Measurements from ENCODE around the gene ATAD1.
"Not testable (repeated sequence)": the region's sequence is repeated elsewhere in the genome, so short reads cannot be mapped to it uniquely, and the experiment has no call there.

The ATAD1 gene

GRCh38 chr10:87836098-87836497 lies 18.1 kb upstream of the ATAD1 start:
- Mint-ChIP-seq H3K4me1 (peaks cover 7% of the 10 kb centered on the region), H3K9me3 (peaks cover 0 to 4% of the 10 kb centered on the region in 2 donors), H3K27me3 (no peaks in the 10 kb centered on the region), H3K4me3 (no peak overlapping the region), H3K27ac (no peak overlapping the region)
- DNase-seq = no peak
- no peak for ATAC-seq

GRCh38 chr10:87829986-87830729 lies 12.1 kb upstream of the ATAD1 start:
- no peak for DNase-seq
- H3K4me3 Mint-ChIP-seq = no peak overlapping the region
- no peak overlapping the region for H3K27ac Mint-ChIP-seq
- H3K4me1 Mint-ChIP-seq = peaks cover 30% of the 10 kb centered on the region
- no peaks in the 10 kb centered on the region for H3K9me3 Mint-ChIP-seq
- no peaks in the 10 kb centered on the region for H3K27me3 Mint-ChIP-seq
- ATAC-seq = peak; percentile 94

- not testable (repeated sequence) for H3K27me3 Mint-ChIP-seq, H3K9me3 Mint-ChIP-seq, H3K4me3 Mint-ChIP-seq, H3K27ac Mint-ChIP-seq, ATAC-seq, DNase-seq
- peaks cover 30% of the 10 kb centered on the region for H3K4me1 Mint-ChIP-seq
Observed at GRCh38 chr10:87829051-87829450, 11.0 kb upstream of the ATAD1 start.

GRCh38 chr10:87827681-87828080 lies 9.7 kb upstream of the ATAD1 start:
- Mint-ChIP-seq H3K9me3 (no peaks in the 10 kb centered on the region), H3K27me3 (no peaks in the 10 kb centered on the region), H3K4me3 (no peak overlapping the region), H3K27ac (no peak overlapping the region), H3K4me1 (peaks cover 23% of the 10 kb centered on the region)
- no peak for ATAC-seq
- DNase-seq = no peak

GRCh38 chr10:87826653-87827052 lies 8.6 kb upstream of the ATAD1 start:
- ATAC-seq (no peak), DNase-seq (no peak)
- no peaks in the 10 kb centered on the region for H3K9me3 Mint-ChIP-seq
- no peaks in the 10 kb centered on the region for H3K27me3 Mint-ChIP-seq
- H3K4me1 Mint-ChIP-seq = peaks cover 23% of the 10 kb centered on the region
- no peak overlapping the region for H3K27ac Mint-ChIP-seq
- H3K4me3 Mint-ChIP-seq = no peak overlapping the region

GRCh38 chr10:87819289-87819585 lies 1.2 kb upstream of the ATAD1 start:
- Mint-ChIP-seq H3K27ac (peak overlapping the region in 1 of 2 donors; percentile 97), H3K4me3 (peak overlapping the region in 1 of 2 donors; percentile 17), H3K9me3 (no peaks in the 10 kb centered on the region), H3K27me3 (no peaks in the 10 kb centered on the region), H3K4me1 (peaks cover 34% of the 10 kb centered on the region)
- ATAC-seq (no peak), DNase-seq (no peak)

GRCh38 chr10:87818505-87819288 lies 671 bp upstream of the ATAD1 start:
- Mint-ChIP-seq H3K4me1 (peaks cover 34% of the 10 kb centered on the region), H3K27ac (peak overlapping the region; percentile 92 to 97), H3K9me3 (no peaks in the 10 kb centered on the region), H3K27me3 (no peaks in the 10 kb centered on the region), H3K4me3 (peak overlapping the region; percentile 93 to 94)
- DNase-seq = peak; percentile 63 to 66
- peak; percentile 75 for ATAC-seq

- H3K27ac Mint-ChIP-seq = peak overlapping the region; percentile 92 to 97
- peaks cover 36% of the 10 kb centered on the region for H3K4me1 Mint-ChIP-seq
Observed at GRCh38 chr10:87816898-87817608, 973 bp downstream of the ATAD1 start.

GRCh38 chr10:87816163-87816897 lies 1.7 kb downstream of the ATAD1 start:
- Mint-ChIP-seq H3K9me3 (no peaks in the 10 kb centered on the region), H3K27me3 (no peaks in the 10 kb centered on the region), H3K4me3 (peak overlapping the region; percentile 93 to 94), H3K4me1 (peaks cover 43% of the 10 kb centered on the region), H3K27ac (no peak overlapping the region)
- ATAC-seq (no peak), DNase-seq (no peak)

More at GRCh38 chr10:87816898-87817608, 973 bp downstream of the ATAD1 start:
- no peak for DNase-seq
- H3K27me3 Mint-ChIP-seq = no peaks in the 10 kb centered on the region
- no peak for ATAC-seq
- H3K4me3 Mint-ChIP-seq = peak overlapping the region; percentile 93 to 94
- H3K9me3 Mint-ChIP-seq = no peaks in the 10 kb centered on the region

- H3K27ac Mint-ChIP-seq = no peak overlapping the region
- no peaks in the 10 kb centered on the region for H3K27me3 Mint-ChIP-seq
- no peak overlapping the region for H3K4me3 Mint-ChIP-seq
- peaks cover 28% of the 10 kb centered on the region for H3K4me1 Mint-ChIP-seq
- ATAC-seq (no peak), DNase-seq (no peak)
- peaks cover 23 to 27% of the 10 kb centered on the region in 2 donors for H3K9me3 Mint-ChIP-seq
Observed at GRCh38 chr10:87804939-87805569, 13.0 kb downstream of the ATAD1 start.

- H3K4me1 Mint-ChIP-seq = peaks cover 28% of the 10 kb centered on the region
- H3K27ac Mint-ChIP-seq = no peak overlapping the region
- DNase-seq (no peak), ATAC-seq (no peak)
- peaks cover 23 to 29% of the 10 kb centered on the region in 2 donors for H3K9me3 Mint-ChIP-seq
- H3K27me3 Mint-ChIP-seq = no peaks in the 10 kb centered on the region
- H3K4me3 Mint-ChIP-seq = no peak overlapping the region
Observed at GRCh38 chr10:87803831-87804230, 14.2 kb downstream of the ATAD1 start.

- peaks cover 23 to 29% of the 10 kb centered on the region in 2 donors for H3K9me3 Mint-ChIP-seq
- H3K4me1 Mint-ChIP-seq = peaks cover 31% of the 10 kb centered on the region
- H3K27me3 Mint-ChIP-seq = no peaks in the 10 kb centered on the region
- ATAC-seq (no peak), DNase-seq (no peak)
- no peak overlapping the region for H3K4me3 Mint-ChIP-seq
- H3K27ac Mint-ChIP-seq = no peak overlapping the region
Observed at GRCh38 chr10:87803328-87803727, 14.7 kb downstream of the ATAD1 start.

- DNase-seq, H3K27me3 Mint-ChIP-seq, H3K27ac Mint-ChIP-seq, H3K4me3 Mint-ChIP-seq, ATAC-seq: not testable (repeated sequence)
- Mint-ChIP-seq H3K4me1 (peaks cover 43% of the 10 kb centered on the region), H3K9me3 (peaks cover 23 to 29% of the 10 kb centered on the region in 2 donors)
Observed at GRCh38 chr10:87801813-87802435, 16.1 kb downstream of the ATAD1 start.

- Mint-ChIP-seq H3K27me3 (no peaks in the 10 kb centered on the region), H3K4me1 (peaks cover 38% of the 10 kb centered on the region), H3K9me3 (peaks cover 18 to 26% of the 10 kb centered on the region in 2 donors), H3K27ac (no peak overlapping the region), H3K4me3 (no peak overlapping the region)
- ATAC-seq (no peak), DNase-seq (no peak)
Observed at GRCh38 chr10:87799860-87800259, 18.2 kb downstream of the ATAD1 start.

Data from stimulated activated naive CD8-positive, alpha-beta T cell treated with anti-CD3 and anti-CD28 coated beads, Interleukin-15, amount 100 ng/mL, for 72 hours (primary cell).